ENCODE results near the gene ZDHHC14.
"Not testable (repeated sequence)": the region's sequence is repeated elsewhere in the genome, so short reads cannot be mapped to it uniquely, and the experiment has no call there.

The ZDHHC14 gene

GRCh38 chr6:157337276-157337675, 43.7 kb upstream of the ZDHHC14 start:
- not testable (repeated sequence) for H3K36me3 ChIP-seq (ENCODE audit: control insufficient read depth, insufficient read depth, low read length); H3K79me2 ChIP-seq (ENCODE audit: control insufficient read depth, insufficient read depth, low read length); H3K56ac ChIP-seq (ENCODE audit: low read length); H3K9ac ChIP-seq (ENCODE audit: low read length); H2BK15ac ChIP-seq (replicated peaks; ENCODE audit: low read depth); DNase-seq; H3K23ac ChIP-seq (ENCODE audit: low read length); H3K4me2 ChIP-seq (ENCODE audit: low read length); H3K18ac ChIP-seq (ENCODE audit: low read length); H3K79me1 ChIP-seq (ENCODE audit: low read length); H3K4ac ChIP-seq (ENCODE audit: low read depth, low read length); H3K4me1 ChIP-seq (ENCODE audit: control insufficient read depth, low read depth, low read length); H4K8ac ChIP-seq (ENCODE audit: low read depth, low read length); H3K27me3 ChIP-seq (ENCODE audit: insufficient read depth, low read length, poor library complexity); H3K4me3 ChIP-seq (ENCODE audit: low read length); H4K5ac ChIP-seq (ENCODE audit: low read length); H3K27ac ChIP-seq (ENCODE audit: low read depth, low read length); H2BK120ac ChIP-seq (ENCODE audit: low read depth, low read length); H2AK5ac ChIP-seq (ENCODE audit: low read length); H2BK5ac ChIP-seq (ENCODE audit: low read length)
- no CpG with 5 or more reads among the region's 3 CpGs for WGBS (ENCODE audit: extremely low coverage, insufficient coverage, low lambda C conversion rate)

- Histone ChIP-seq H3K9ac (ENCODE audit: low read length) (no peak overlapping the region), H3K36me3 (ENCODE audit: control insufficient read depth, insufficient read depth, low read length) (no peaks in the 10 kb centered on the region), H3K4me1 (ENCODE audit: control insufficient read depth, low read depth, low read length) (no peaks in the 10 kb centered on the region), H3K18ac (ENCODE audit: low read length) (no peak overlapping the region), H3K23ac (ENCODE audit: low read length) (no peak overlapping the region), H3K4me2 (ENCODE audit: low read length) (no peak overlapping the region), H4K5ac (ENCODE audit: low read length) (no peak overlapping the region), H3K4ac (ENCODE audit: low read depth, low read length) (no peak overlapping the region), H3K79me1 (ENCODE audit: low read length) (no peaks in the 10 kb centered on the region), H2BK5ac (ENCODE audit: low read length) (no peak overlapping the region), H2BK120ac (ENCODE audit: low read depth, low read length) (no peak overlapping the region), H2AK5ac (ENCODE audit: low read length) (no peak overlapping the region), H3K27ac (ENCODE audit: low read depth, low read length) (no peak overlapping the region), H4K8ac (ENCODE audit: low read depth, low read length) (no peak overlapping the region), H2BK15ac (replicated peaks; ENCODE audit: low read depth) (no peak overlapping the region), H3K4me3 (ENCODE audit: low read length) (no peak overlapping the region), H3K56ac (ENCODE audit: low read length) (no peak overlapping the region), H3K27me3 (ENCODE audit: insufficient read depth, low read length, poor library complexity) (no peaks in the 10 kb centered on the region), H3K79me2 (ENCODE audit: control insufficient read depth, insufficient read depth, low read length) (no peaks in the 10 kb centered on the region)
- DNase-seq = no peak
- WGBS (ENCODE audit: extremely low coverage, insufficient coverage, low lambda C conversion rate) = no CpG with 5 or more reads among the region's 2 CpGs
These were observed 43.2 kb upstream of the ZDHHC14 start for GRCh38 chr6:157337751-157338150.

- Histone ChIP-seq H2AK5ac (ENCODE audit: low read length) (no peak overlapping the region), H4K8ac (ENCODE audit: low read depth, low read length) (no peak overlapping the region), H3K4ac (ENCODE audit: low read depth, low read length) (no peak overlapping the region), H3K79me2 (ENCODE audit: control insufficient read depth, insufficient read depth, low read length) (no peaks in the 10 kb centered on the region), H3K4me1 (ENCODE audit: control insufficient read depth, low read depth, low read length) (no peaks in the 10 kb centered on the region), H2BK120ac (ENCODE audit: low read depth, low read length) (no peak overlapping the region), H4K5ac (ENCODE audit: low read length) (no peak overlapping the region), H3K36me3 (ENCODE audit: control insufficient read depth, insufficient read depth, low read length) (no peaks in the 10 kb centered on the region), H3K4me3 (ENCODE audit: low read length) (no peak overlapping the region), H3K18ac (ENCODE audit: low read length) (no peak overlapping the region), H3K9ac (ENCODE audit: low read length) (no peak overlapping the region), H3K27me3 (ENCODE audit: insufficient read depth, low read length, poor library complexity) (no peaks in the 10 kb centered on the region), H3K23ac (ENCODE audit: low read length) (no peak overlapping the region), H3K27ac (ENCODE audit: low read depth, low read length) (no peak overlapping the region), H3K56ac (ENCODE audit: low read length) (no peak overlapping the region), H3K79me1 (ENCODE audit: low read length) (no peaks in the 10 kb centered on the region), H2BK5ac (ENCODE audit: low read length) (no peak overlapping the region), H3K4me2 (ENCODE audit: low read length) (no peak overlapping the region), H2BK15ac (replicated peaks; ENCODE audit: low read depth) (no peak overlapping the region)
- no CpG with 5 or more reads among the region's 1 CpG for WGBS (ENCODE audit: extremely low coverage, insufficient coverage, low lambda C conversion rate)
- no peak for DNase-seq
These were observed 41.6 kb upstream of the ZDHHC14 start for GRCh38 chr6:157339432-157339831.

- H3K23ac ChIP-seq (ENCODE audit: low read length) = no peak overlapping the region
- H2BK5ac ChIP-seq (ENCODE audit: low read length) = no peak overlapping the region
- no peak overlapping the region for H3K4me2 ChIP-seq (ENCODE audit: low read length)
- H4K5ac ChIP-seq (ENCODE audit: low read length) = no peak overlapping the region
- H3K79me2 ChIP-seq (ENCODE audit: control insufficient read depth, insufficient read depth, low read length) = no peaks in the 10 kb centered on the region
- no peak overlapping the region for H3K4me3 ChIP-seq (ENCODE audit: low read length)
- no peaks in the 10 kb centered on the region for H3K4me1 ChIP-seq (ENCODE audit: control insufficient read depth, low read depth, low read length)
- no peak overlapping the region for H3K56ac ChIP-seq (ENCODE audit: low read length)
- no CpG with 5 or more reads among the region's 4 CpGs for WGBS (ENCODE audit: extremely low coverage, insufficient coverage, low lambda C conversion rate)
- H2AK5ac ChIP-seq (ENCODE audit: low read length) = no peak overlapping the region
- H2BK15ac ChIP-seq (replicated peaks; ENCODE audit: low read depth) = no peak overlapping the region
- no peak overlapping the region for H3K27ac ChIP-seq (ENCODE audit: low read depth, low read length)
- no peak for DNase-seq
- H4K8ac ChIP-seq (ENCODE audit: low read depth, low read length) = no peak overlapping the region
- no peaks in the 10 kb centered on the region for H3K79me1 ChIP-seq (ENCODE audit: low read length)
- H3K36me3 ChIP-seq (ENCODE audit: control insufficient read depth, insufficient read depth, low read length) = no peaks in the 10 kb centered on the region
- H3K27me3 ChIP-seq (ENCODE audit: insufficient read depth, low read length, poor library complexity) = no peaks in the 10 kb centered on the region
- no peak overlapping the region for H3K9ac ChIP-seq (ENCODE audit: low read length)
- H3K18ac ChIP-seq (ENCODE audit: low read length) = no peak overlapping the region
- no peak overlapping the region for H2BK120ac ChIP-seq (ENCODE audit: low read depth, low read length)
- no peak overlapping the region for H3K4ac ChIP-seq (ENCODE audit: low read depth, low read length)
These were observed 37.3 kb upstream of the ZDHHC14 start for GRCh38 chr6:157343732-157344131.

- Histone ChIP-seq H3K36me3 (ENCODE audit: control insufficient read depth, insufficient read depth, low read length) (no peaks in the 10 kb centered on the region), H3K4me1 (ENCODE audit: control insufficient read depth, low read depth, low read length) (no peaks in the 10 kb centered on the region), H3K27ac (ENCODE audit: low read depth, low read length) (no peak overlapping the region), H2BK15ac (replicated peaks; ENCODE audit: low read depth) (no peak overlapping the region), H4K5ac (ENCODE audit: low read length) (no peak overlapping the region), H3K4ac (ENCODE audit: low read depth, low read length) (no peak overlapping the region), H2BK120ac (ENCODE audit: low read depth, low read length) (no peak overlapping the region), H3K23ac (ENCODE audit: low read length) (no peak overlapping the region), H3K4me2 (ENCODE audit: low read length) (no peak overlapping the region), H3K4me3 (ENCODE audit: low read length) (no peak overlapping the region), H3K79me2 (ENCODE audit: control insufficient read depth, insufficient read depth, low read length) (no peaks in the 10 kb centered on the region), H2AK5ac (ENCODE audit: low read length) (no peak overlapping the region), H3K9ac (ENCODE audit: low read length) (no peak overlapping the region), H3K18ac (ENCODE audit: low read length) (no peak overlapping the region), H4K8ac (ENCODE audit: low read depth, low read length) (no peak overlapping the region), H3K27me3 (ENCODE audit: insufficient read depth, low read length, poor library complexity) (no peaks in the 10 kb centered on the region), H3K79me1 (ENCODE audit: low read length) (no peaks in the 10 kb centered on the region), H3K56ac (ENCODE audit: low read length) (no peak overlapping the region), H2BK5ac (ENCODE audit: low read length) (no peak overlapping the region)
- WGBS (ENCODE audit: extremely low coverage, insufficient coverage, low lambda C conversion rate) = no CpG with 5 or more reads among the region's 2 CpGs
- DNase-seq = no peak
These were observed 34.6 kb upstream of the ZDHHC14 start for GRCh38 chr6:157346373-157346772.

GRCh38 chr6:157358287-157358686, 22.7 kb upstream of the ZDHHC14 start:
- Histone ChIP-seq H3K56ac (ENCODE audit: low read length) (no peak overlapping the region), H3K4me1 (ENCODE audit: control insufficient read depth, low read depth, low read length) (no peaks in the 10 kb centered on the region), H2AK5ac (ENCODE audit: low read length) (no peak overlapping the region), H3K4me3 (ENCODE audit: low read length) (no peak overlapping the region), H2BK15ac (replicated peaks; ENCODE audit: low read depth) (no peak overlapping the region), H3K4me2 (ENCODE audit: low read length) (no peak overlapping the region), H2BK120ac (ENCODE audit: low read depth, low read length) (no peak overlapping the region), H3K18ac (ENCODE audit: low read length) (no peak overlapping the region), H3K79me1 (ENCODE audit: low read length) (no peaks in the 10 kb centered on the region), H3K36me3 (ENCODE audit: control insufficient read depth, insufficient read depth, low read length) (no peaks in the 10 kb centered on the region), H4K5ac (ENCODE audit: low read length) (no peak overlapping the region), H4K8ac (ENCODE audit: low read depth, low read length) (no peak overlapping the region), H3K4ac (ENCODE audit: low read depth, low read length) (no peak overlapping the region), H3K23ac (ENCODE audit: low read length) (no peak overlapping the region), H3K27ac (ENCODE audit: low read depth, low read length) (no peak overlapping the region), H2BK5ac (ENCODE audit: low read length) (no peak overlapping the region), H3K79me2 (ENCODE audit: control insufficient read depth, insufficient read depth, low read length) (no peaks in the 10 kb centered on the region), H3K27me3 (ENCODE audit: insufficient read depth, low read length, poor library complexity) (no peaks in the 10 kb centered on the region), H3K9ac (ENCODE audit: low read length) (no peak overlapping the region)
- no CpG with 5 or more reads among the region's 8 CpGs for WGBS (ENCODE audit: extremely low coverage, insufficient coverage, low lambda C conversion rate)
- DNase-seq = no peak

Data from mesendoderm (in vitro differentiated cells).